AG10803 (cell line): ENCODE measurements around the gene ZNF579.

Experiments used
- DNase-seq: peaks from one replicate; pipeline ENCODE4 v3.0.0; 2010; ENCODE audit warnings: low read depth
- H3K4me3 ChIP-seq: 2 replicates; pipeline ENCODE4 v1.5.1; 2011; ENCODE audit warnings: mild to moderate bottlenecking, low read length, control low read depth
- CTCF ChIP-seq: conservative IDR thresholded peaks from 2 replicates; pipeline ENCODE4 v1.5.1; 2011; ENCODE audit warnings: mild to moderate bottlenecking, low read length, control low read depth, inconsistent platforms

Gene ZNF579

GRCh38 chr19:55544776-55545439 is 35.7 kb downstream of the ZNF579 start:
- DNase-seq: no peak
- no peak for TF ChIP-seq CTCF
- no peak overlapping the region for H3K4me3 ChIP-seq

- no peak for DNase-seq
- no peak overlapping the region for H3K4me3 ChIP-seq
- TF ChIP-seq CTCF: no peak
These were observed 36.6 kb downstream of the ZNF579 start for GRCh38 chr19:55544014-55544413.

- no peak overlapping the region for H3K4me3 ChIP-seq
- no peak for DNase-seq
- no peak for TF ChIP-seq CTCF
These were observed 37.1 kb downstream of the ZNF579 start for GRCh38 chr19:55543567-55543966.

GRCh38 chr19:55542292-55542855 is 38.3 kb downstream of the ZNF579 start:
- no peak for TF ChIP-seq CTCF
- DNase-seq: no peak
- H3K4me3 ChIP-seq: no peak overlapping the region

- no peak overlapping the region for H3K4me3 ChIP-seq
- TF ChIP-seq CTCF: no peak
- no peak for DNase-seq
These were observed 39.6 kb downstream of the ZNF579 start for GRCh38 chr19:55541091-55541490.

GRCh38 chr19:55540619-55541018 is 40.0 kb downstream of the ZNF579 start:
- DNase-seq: no peak
- TF ChIP-seq CTCF: no peak
- no peak overlapping the region for H3K4me3 ChIP-seq
